Smooth muscle cell of the coronary artery (primary cell): ENCODE data around the gene TCF25. TPM values are rescaled to one million over a fixed set of nuclear protein-coding genes. Genes with fewer than 3 reads are reported as not detected.

ENCODE experiments used
- total RNA-seq: library from RNA; depleted of rRNA; stranded (reverse); fragments of >200 nt; gene quantifications from 2 replicates; pipeline ENCODE4 v1.2.3, GENCODE V29; 2014; ENCODE audit warnings: low replicate concordance

Gene TCF25
- 229 and 319 TPM in 2 replicates for total RNA-seq

GRCh38 chr16:89873109-89873971 lies at the start of gene TCF25:
TSS of gene TCF25 (plus strand) at chr16:89873592. CDS start at chr16:89873668, 76 bp downstream.

GRCh38 chr16:89828199-89828869 lies 45.1 kb upstream of the TCF25 start, which contains the start of gene SPIRE2:
TSS of gene SPIRE2 (plus strand) at chr16:89828475. CDS start at chr16:89828551, 76 bp downstream.

GRCh38 chr16:89918453-89919347 lies 45.3 kb downstream of the TCF25 start, which contains the start of gene MC1R:
TSS of gene MC1R (plus strand) at chr16:89918862. CDS start at chr16:89919259, 397 bp downstream.

GRCh38 chr16:89922884-89923639 lies 49.7 kb downstream of the TCF25 start, which contains the start of gene TUBB3:
TSS of gene TUBB3 (plus strand) at chr16:89923342. CDS start at chr16:89923402, 60 bp downstream.

Other genes starting within 250 kb of the TCF25 start
- 81.0 and 154 TPM in 2 replicates for gene CHMP1A, start 215.9 kb upstream of the TCF25 start, total RNA-seq
- 1.1 and 1.5 TPM in 2 replicates for gene SPATA33, start 215.8 kb upstream of the TCF25 start, total RNA-seq
- gene CDK10, start 186.9 kb upstream of the TCF25 start, total RNA-seq: 30.7 and 38.7 TPM in 2 replicates
- 5.3 and 11.1 TPM in 2 replicates for gene SPATA2L, start 171.9 kb upstream of the TCF25 start, total RNA-seq
- 5.6 and 7.3 TPM in 2 replicates for gene VPS9D1, start 152.7 kb upstream of the TCF25 start, total RNA-seq
- gene ZNF276, start 152.1 kb upstream of the TCF25 start, total RNA-seq: 8.5 and 13.5 TPM in 2 replicates
- 2.6 and 3.1 TPM in 2 replicates for gene FANCA, start 56.9 kb upstream of the TCF25 start, total RNA-seq
- 0.30 and 2.7 TPM in 2 replicates for gene SPIRE2, start 45.1 kb upstream of the TCF25 start, total RNA-seq
- gene MC1R, start 45.3 kb downstream of the TCF25 start, total RNA-seq: 3.8 and 10.6 TPM in 2 replicates
- 294 and 447 TPM in 2 replicates for gene TUBB3, start 49.8 kb downstream of the TCF25 start, total RNA-seq
- 81.9 and 117 TPM in 2 replicates for gene DEF8, start 75.2 kb downstream of the TCF25 start, total RNA-seq
- 0.12 and 2.6 TPM in 2 replicates for gene DBNDD1, start 145.9 kb downstream of the TCF25 start, total RNA-seq
- not detected in 2 replicates for gene PRDM7, start 203.7 kb downstream of the TCF25 start, total RNA-seq